CD4-positive, alpha-beta T cell treated with Interleukin-2 at 100 ng/mL for 4 hours (primary cell): ENCODE measurements around the gene SEC61A1.
A peak's percentile ranks its signal among the peaks of the same experiment; 100 is the strongest.

Experiments used
- DNase-seq: peaks from one replicate; pipeline ENCODE4 v3.0.0-alpha.2; 2020; ENCODE audit warnings: low spot score

SEC61A1 gene

GRCh38 chr3:128077665-128078064, 25.4 kb downstream of the SEC61A1 start:
- no peak for DNase-seq

GRCh38 chr3:128078322-128078721, 26.1 kb downstream of the SEC61A1 start:
- no peak for DNase-seq

GRCh38 chr3:128078875-128079274, 26.6 kb downstream of the SEC61A1 start:
- DNase-seq: no peak

GRCh38 chr3:128079823-128080222, 27.6 kb downstream of the SEC61A1 start:
- DNase-seq: no peak

- no peak for DNase-seq
These were observed 28.3 kb downstream of the SEC61A1 start for GRCh38 chr3:128080323-128081080.

- DNase-seq: no peak
These were observed 29.0 kb downstream of the SEC61A1 start for GRCh38 chr3:128081226-128081625.

GRCh38 chr3:128081846-128082245, 29.6 kb downstream of the SEC61A1 start:
- no peak for DNase-seq

- DNase-seq: no peak
These were observed 30.3 kb downstream of the SEC61A1 start for GRCh38 chr3:128082546-128082945.

GRCh38 chr3:128083396-128083795, 31.2 kb downstream of the SEC61A1 start:
- DNase-seq: no peak

GRCh38 chr3:128083980-128084674, 31.9 kb downstream of the SEC61A1 start:
- DNase-seq: no peak

- DNase-seq: no peak
These were observed 32.4 kb downstream of the SEC61A1 start for GRCh38 chr3:128084675-128085021.

GRCh38 chr3:128089135-128089534, 36.9 kb downstream of the SEC61A1 start:
- no peak for DNase-seq

GRCh38 chr3:128091586-128091985, 39.3 kb downstream of the SEC61A1 start:
- no peak for DNase-seq

- peak; percentile 13 for DNase-seq
These were observed 42.3 kb downstream of the SEC61A1 start for GRCh38 chr3:128094295-128095151.

GRCh38 chr3:128095222-128095703, 43.0 kb downstream of the SEC61A1 start:
- peak; percentile 81 for DNase-seq

GRCh38 chr3:128098234-128098633, 46.0 kb downstream of the SEC61A1 start:
- no peak for DNase-seq

GRCh38 chr3:128100161-128100560, 47.9 kb downstream of the SEC61A1 start:
- no peak for DNase-seq

- DNase-seq: no peak
These were observed 48.4 kb downstream of the SEC61A1 start for GRCh38 chr3:128100638-128101037.

- DNase-seq: no peak
These were observed 51.0 kb downstream of the SEC61A1 start for GRCh38 chr3:128103136-128103676.

GRCh38 chr3:128107834-128108233, 55.6 kb downstream of the SEC61A1 start:
- no peak for DNase-seq

- no peak for DNase-seq
These were observed 58.9 kb downstream of the SEC61A1 start for GRCh38 chr3:128111147-128111546.

GRCh38 chr3:128112357-128112968, 60.2 kb downstream of the SEC61A1 start:
- DNase-seq: peak; percentile 72
